ENCODE measurements around the gene RPS2. TPM values are rescaled to one million over a fixed set of nuclear protein-coding genes. Genes with fewer than 3 reads are reported as not detected.

Gene RPS2
- total RNA-seq, 2 experiments from 2014 or later = 3,604 to 3,755 TPM

DNA sequence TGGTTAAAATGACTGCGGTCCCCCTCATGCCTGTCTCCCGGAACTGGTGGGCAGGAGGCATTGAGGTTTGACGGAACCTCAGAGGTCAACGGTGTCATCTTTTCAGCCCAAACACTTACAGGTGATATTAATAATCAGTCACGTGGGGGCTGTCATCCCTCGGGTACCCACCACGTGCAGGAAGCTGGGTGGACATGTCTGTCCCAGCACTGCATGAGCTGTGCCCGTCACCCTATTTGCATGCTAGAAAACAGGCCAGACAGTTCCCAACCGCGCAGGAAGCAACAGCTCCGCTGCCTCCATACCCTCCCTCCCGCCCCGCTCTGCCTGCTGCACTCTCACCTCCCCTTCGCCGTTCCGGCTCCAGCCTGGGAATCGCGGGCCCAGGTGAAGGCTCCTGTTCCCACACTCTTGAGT, 26.5 kb upstream of the RPS2 start:
- Histone ChIP-seq H3K27ac (ENCODE audit: low read depth in 1 of 2, low read length in 2 of 2) (no peak overlapping the region), H3K4me3 (ENCODE audit: low read length) (peak overlapping the region; percentile 55), H3K9me3 (ENCODE audit: control insufficient read depth in 1 of 2, insufficient read depth in 1 of 2, low read length in 2 of 2) (peaks cover 0 to 18% of the 10 kb centered on the region in 2 experiments), H3K4me1 (ENCODE audit: insufficient read depth, low read length) (peaks cover 26% of the 10 kb centered on the region), H3K36me3 (ENCODE audit: insufficient read depth, low read length) (peaks cover 3% of the 10 kb centered on the region), H3K27me3 (ENCODE audit: control insufficient read depth in 1 of 2, insufficient read depth in 2 of 2, low read length in 2 of 2) (peaks cover 13 to 15% of the 10 kb centered on the region in 2 experiments)
- ChIA-PET CTCF (interaction anchor here (3.2 kb wide), 1 partner anchor 13 kb away, joined by 17 read pairs; no protein-coding TSS in a partner anchor), POLR2A (interaction anchor here (0.9 to 5.1 kb wide), 7 partner anchors 19 to 530 kb away, joined by 3 to 55 read pairs (median 5); partner anchors contain the start of genes AMDHD2, NTHL1, PGP and RPS2)
- ATAC-seq (ENCODE audit: poor library complexity) (peak; percentile 45), DNase-seq (peak in 10 of 14 experiments; percentile 24 to 83 (median 54))
- intact Hi-C loops (cut with DNase I, micrococcal nuclease) = loop anchor here in 1 of 2 experiments (5.0 kb wide), 1 partner anchor 49 kb away; the partner anchor contains the start of gene MSRB1
- TF ChIP-seq, protein P1, sequence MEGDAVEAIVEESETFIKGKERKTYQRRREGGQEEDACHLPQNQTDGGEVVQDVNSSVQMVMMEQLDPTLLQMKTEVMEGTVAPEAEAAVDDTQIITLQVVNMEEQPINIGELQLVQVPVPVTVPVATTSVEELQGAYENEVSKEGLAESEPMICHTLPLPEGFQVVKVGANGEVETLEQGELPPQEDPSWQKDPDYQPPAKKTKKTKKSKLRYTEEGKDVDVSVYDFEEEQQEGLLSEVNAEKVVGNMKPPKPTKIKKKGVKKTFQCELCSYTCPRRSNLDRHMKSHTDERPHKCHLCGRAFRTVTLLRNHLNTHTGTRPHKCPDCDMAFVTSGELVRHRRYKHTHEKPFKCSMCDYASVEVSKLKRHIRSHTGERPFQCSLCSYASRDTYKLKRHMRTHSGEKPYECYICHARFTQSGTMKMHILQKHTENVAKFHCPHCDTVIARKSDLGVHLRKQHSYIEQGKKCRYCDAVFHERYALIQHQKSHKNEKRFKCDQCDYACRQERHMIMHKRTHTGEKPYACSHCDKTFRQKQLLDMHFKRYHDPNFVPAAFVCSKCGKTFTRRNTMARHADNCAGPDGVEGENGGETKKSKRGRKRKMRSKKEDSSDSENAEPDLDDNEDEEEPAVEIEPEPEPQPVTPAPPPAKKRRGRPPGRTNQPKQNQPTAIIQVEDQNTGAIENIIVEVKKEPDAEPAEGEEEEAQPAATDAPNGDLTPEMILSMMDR (IDR thresholded peaks at IDR 0.05) = no peak
- Mint-ChIP-seq H3K4me3 (peak overlapping the region; percentile 80), H3K9me3 (no peaks in the 10 kb centered on the region), H3K27ac (peak overlapping the region; percentile 79), H3K4me1 (ENCODE audit: low read depth) (peaks cover 26% of the 10 kb centered on the region), H3K27me3 (peaks cover 26% of the 10 kb centered on the region), H3K36me3 (ENCODE audit: low read depth) (peaks cover 10% of the 10 kb centered on the region)

DNA sequence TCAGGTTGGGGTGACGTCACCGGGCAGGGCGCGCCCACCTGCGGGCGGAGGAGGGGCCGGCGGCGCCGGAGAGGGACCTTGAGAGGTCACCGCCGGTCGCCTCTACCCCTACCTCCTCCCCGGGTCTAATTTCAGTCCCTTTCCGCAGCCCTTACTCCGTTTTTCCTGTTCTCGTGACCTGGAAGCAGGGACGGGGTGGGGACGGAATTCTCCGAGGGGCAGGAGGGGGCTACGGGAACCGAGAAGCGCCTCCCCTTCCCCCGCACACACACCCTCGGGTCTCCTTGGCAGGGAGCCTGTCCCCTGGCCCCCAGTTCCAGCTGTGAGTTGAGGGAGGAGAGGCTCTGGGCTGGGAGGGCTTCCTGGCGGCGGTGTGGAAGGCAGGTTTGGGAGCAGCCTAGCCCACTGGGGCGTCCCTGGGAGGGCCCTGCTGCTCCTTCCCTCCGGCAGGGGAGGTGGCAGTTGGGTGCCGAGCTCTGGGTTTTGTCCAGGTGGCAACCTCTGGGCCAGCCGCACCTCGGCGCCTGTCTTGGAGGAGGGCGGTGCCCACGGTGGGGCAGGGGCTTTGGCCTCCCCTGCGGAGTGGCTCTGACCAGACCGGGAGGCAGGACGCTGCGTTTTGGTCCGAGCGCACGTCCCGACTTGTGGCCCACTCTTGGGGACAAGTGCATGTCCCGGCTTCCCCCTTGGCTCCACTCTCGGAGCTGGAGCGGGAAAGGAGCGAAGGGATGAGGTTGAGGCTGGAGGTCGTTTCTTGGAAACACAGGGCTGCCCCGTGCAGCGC, 25.9 kb upstream of the RPS2 start:
- no peaks in the 10 kb centered on the region for H3K9me3 Mint-ChIP-seq
- DNase-seq (peak in 5 of 14 experiments; percentile 52 to 73 (median 65)), ATAC-seq (ENCODE audit: poor library complexity) (no peak)
- peaks cover 26% of the 10 kb centered on the region for H3K27me3 Mint-ChIP-seq
- H3K4me3 Mint-ChIP-seq = peak overlapping the region; percentile 80
- H3K9me3 ChIP-seq (ENCODE audit: control insufficient read depth in 1 of 2, insufficient read depth in 1 of 2, low read length in 2 of 2) = peaks cover 0 to 18% of the 10 kb centered on the region in 2 experiments
- peaks cover 13 to 15% of the 10 kb centered on the region in 2 experiments for H3K27me3 ChIP-seq (ENCODE audit: control insufficient read depth in 1 of 2, insufficient read depth in 2 of 2, low read length in 2 of 2)
- H3K4me3 ChIP-seq (ENCODE audit: low read length) = peak overlapping the region; percentile 55
- peak overlapping the region; percentile 79 for H3K27ac Mint-ChIP-seq
- intact Hi-C loops (cut with DNase I, micrococcal nuclease) = loop anchor here in 1 of 2 experiments (5.0 kb wide), 1 partner anchor 48 kb away; the partner anchor contains the start of gene MSRB1
- peaks cover 12% of the 10 kb centered on the region for H3K36me3 Mint-ChIP-seq (ENCODE audit: low read depth)
- peaks cover 29% of the 10 kb centered on the region for H3K4me1 ChIP-seq (ENCODE audit: insufficient read depth, low read length)
- TF ChIP-seq, protein P1 (IDR thresholded peaks at IDR 0.05) = no peak
- ChIA-PET POLR2A (interaction anchor here (0.9 to 5.1 kb wide), 7 partner anchors 19 to 530 kb away, joined by 3 to 55 read pairs (median 5); partner anchors contain the start of genes AMDHD2, NTHL1, PGP and RPS2), CTCF (interaction anchor here (0.6 to 3.2 kb wide), 2 partner anchors 13 to 270 kb away, joined by 4 to 17 read pairs; no protein-coding TSS in a partner anchor)
- peaks cover 26% of the 10 kb centered on the region for H3K4me1 Mint-ChIP-seq (ENCODE audit: low read depth)
- no peak overlapping the region for H3K27ac ChIP-seq (ENCODE audit: low read depth in 1 of 2, low read length in 2 of 2)
- peaks cover 9% of the 10 kb centered on the region for H3K36me3 ChIP-seq (ENCODE audit: insufficient read depth, low read length)

DNA sequence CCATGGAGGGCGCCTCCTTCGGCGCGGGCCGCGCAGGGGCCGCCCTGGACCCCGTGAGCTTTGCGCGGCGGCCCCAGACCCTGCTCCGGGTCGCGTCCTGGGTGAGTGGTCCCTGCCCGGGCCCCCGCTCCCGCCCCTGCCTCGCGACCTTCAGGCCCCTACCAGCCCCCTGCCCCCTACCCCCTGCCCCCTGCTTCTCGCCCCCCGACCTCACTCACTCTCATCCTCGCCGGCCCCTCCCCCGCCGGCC, 25.4 kb upstream of the RPS2 start:
- no peak for ATAC-seq (ENCODE audit: poor library complexity)
- peak overlapping the region; percentile 55 for H3K4me3 ChIP-seq (ENCODE audit: low read length)
- H3K36me3 ChIP-seq (ENCODE audit: insufficient read depth, low read length) = peaks cover 12% of the 10 kb centered on the region
- TF ChIP-seq, protein P1 (IDR thresholded peaks at IDR 0.05) = no peak
- ChIA-PET CTCF (interaction anchor here (0.6 to 3.2 kb wide), 2 partner anchors 14 to 269 kb away, joined by 4 to 17 read pairs; no protein-coding TSS in a partner anchor), POLR2A (interaction anchor here (1.3 to 5.1 kb wide), 4 partner anchors 18 to 165 kb away, joined by 4 to 55 read pairs (median 24); partner anchors contain the start of genes RPS2, TBL3 and TRAF7)
- Mint-ChIP-seq H3K27me3 (peaks cover 26% of the 10 kb centered on the region), H3K27ac (no peak overlapping the region), H3K4me1 (ENCODE audit: low read depth) (peaks cover 31% of the 10 kb centered on the region), H3K36me3 (ENCODE audit: low read depth) (peaks cover 15% of the 10 kb centered on the region), H3K4me3 (no peak overlapping the region), H3K9me3 (no peaks in the 10 kb centered on the region)
- intact Hi-C loops (cut with DNase I, micrococcal nuclease) = loop anchor here in 1 of 2 experiments (5.0 kb wide), 1 partner anchor 48 kb away; the partner anchor contains the start of gene MSRB1
- no peak for DNase-seq
- peaks cover 0 to 18% of the 10 kb centered on the region in 2 experiments for H3K9me3 ChIP-seq (ENCODE audit: control insufficient read depth in 1 of 2, insufficient read depth in 1 of 2, low read length in 2 of 2)
- peaks cover 34% of the 10 kb centered on the region for H3K4me1 ChIP-seq (ENCODE audit: insufficient read depth, low read length)
- H3K27ac ChIP-seq (ENCODE audit: low read depth in 1 of 2, low read length in 2 of 2) = no peak overlapping the region
- peaks cover 13 to 15% of the 10 kb centered on the region in 2 experiments for H3K27me3 ChIP-seq (ENCODE audit: control insufficient read depth in 1 of 2, insufficient read depth in 2 of 2, low read length in 2 of 2)
